Measurements from ENCODE around the gene EMP2. TPM values are rescaled to one million over a fixed set of nuclear protein-coding genes. Genes with fewer than 3 reads are reported as not detected.

Gene EMP2
- total RNA-seq, 1 experiment from 2014 or later = 14.4 TPM

DNA sequence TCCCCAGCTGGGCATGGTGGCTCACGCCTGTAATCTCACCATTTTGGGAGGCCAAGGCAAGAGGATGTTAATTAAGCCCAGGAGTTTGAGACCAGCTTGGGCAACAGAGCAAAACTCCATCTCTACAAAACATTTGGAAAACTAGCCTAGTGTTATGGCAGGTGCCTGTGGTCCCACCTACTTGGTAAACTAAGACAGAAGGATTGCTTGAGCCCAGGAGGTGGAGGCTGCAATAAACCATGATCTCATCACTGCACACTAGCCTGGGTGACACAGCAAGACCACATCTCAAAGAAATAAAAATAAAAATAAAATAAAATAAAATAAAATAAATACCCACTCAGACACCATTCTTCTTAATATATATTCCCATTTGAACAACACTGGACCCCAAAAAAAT, 32.0 kb downstream of the EMP2 start:
- no peak for DNase-seq
- peaks cover 10% of the 10 kb centered on the region for H3K9me3 ChIP-seq (ENCODE audit: control insufficient read depth, low read depth, low read length)

More for the DNA sequence above, 32.0 kb downstream of the EMP2 start:
- H3K79me2 ChIP-seq (ENCODE audit: insufficient read depth, low read length) = no peaks in the 10 kb centered on the region
- H2AK5ac ChIP-seq (ENCODE audit: insufficient read length, low read length) = no peak overlapping the region
- no peak overlapping the region for H2BK120ac ChIP-seq (ENCODE audit: low read depth, low read length, poor library complexity, severe bottlenecking)
- no peak overlapping the region for H3K27ac ChIP-seq (ENCODE audit: insufficient read length, low read depth, low read length)
- no peak overlapping the region for H3K14ac ChIP-seq (ENCODE audit: insufficient read depth, low read length)
- no peak overlapping the region for H2BK20ac ChIP-seq (ENCODE audit: low read depth, low read length, poor library complexity, severe bottlenecking)
- H3K23ac ChIP-seq (ENCODE audit: insufficient read length, low read depth, low read length) = no peak overlapping the region
- H2BK15ac ChIP-seq (ENCODE audit: low read depth, low read length) = no peak overlapping the region
- H3K27ac Mint-ChIP-seq = no peak overlapping the region
- WGBS (ENCODE audit: extremely low coverage, insufficient read length, low lambda C conversion rate) = no CpG with 5 or more reads among the region's 1 CpG
- no peak overlapping the region for H3K9ac ChIP-seq (ENCODE audit: extremely low read depth, insufficient read length, low read length)
- no peak overlapping the region for H3K4me3 Mint-ChIP-seq
- no peak overlapping the region for H3K4ac ChIP-seq (ENCODE audit: low read depth, low read length)
- no peak overlapping the region for H4K5ac ChIP-seq (ENCODE audit: insufficient read length, low read depth, low read length)
- TF ChIP-seq, protein P1, sequence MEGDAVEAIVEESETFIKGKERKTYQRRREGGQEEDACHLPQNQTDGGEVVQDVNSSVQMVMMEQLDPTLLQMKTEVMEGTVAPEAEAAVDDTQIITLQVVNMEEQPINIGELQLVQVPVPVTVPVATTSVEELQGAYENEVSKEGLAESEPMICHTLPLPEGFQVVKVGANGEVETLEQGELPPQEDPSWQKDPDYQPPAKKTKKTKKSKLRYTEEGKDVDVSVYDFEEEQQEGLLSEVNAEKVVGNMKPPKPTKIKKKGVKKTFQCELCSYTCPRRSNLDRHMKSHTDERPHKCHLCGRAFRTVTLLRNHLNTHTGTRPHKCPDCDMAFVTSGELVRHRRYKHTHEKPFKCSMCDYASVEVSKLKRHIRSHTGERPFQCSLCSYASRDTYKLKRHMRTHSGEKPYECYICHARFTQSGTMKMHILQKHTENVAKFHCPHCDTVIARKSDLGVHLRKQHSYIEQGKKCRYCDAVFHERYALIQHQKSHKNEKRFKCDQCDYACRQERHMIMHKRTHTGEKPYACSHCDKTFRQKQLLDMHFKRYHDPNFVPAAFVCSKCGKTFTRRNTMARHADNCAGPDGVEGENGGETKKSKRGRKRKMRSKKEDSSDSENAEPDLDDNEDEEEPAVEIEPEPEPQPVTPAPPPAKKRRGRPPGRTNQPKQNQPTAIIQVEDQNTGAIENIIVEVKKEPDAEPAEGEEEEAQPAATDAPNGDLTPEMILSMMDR (conservative IDR thresholded peaks at IDR 0.05) = no peak
- no peak overlapping the region for H2BK5ac ChIP-seq (ENCODE audit: insufficient read length, low read length)
- no peak overlapping the region for H2BK12ac ChIP-seq (ENCODE audit: insufficient read length, low read depth, low read length)
- no peak overlapping the region for H4K8ac ChIP-seq (replicated peaks; ENCODE audit: insufficient read length, low read depth, low read length)
- H3K4me1 Mint-ChIP-seq = peaks cover 1 to 5% of the 10 kb centered on the region in 2 experiments; a peak in 3 of 4 replicates
- H4K20me1 ChIP-seq (ENCODE audit: control insufficient read depth, insufficient read depth, insufficient read length) = no peaks in the 10 kb centered on the region
- no peak overlapping the region for H3K18ac ChIP-seq (ENCODE audit: insufficient read length, low read depth, low read length)
- H3K36me3 Mint-ChIP-seq (ENCODE audit: insufficient read depth in 1 of 3, low read depth in 3 of 3) = peaks cover 21 to 33% (median 29%) of the 10 kb centered on the region in 3 experiments
- H2AFZ ChIP-seq (ENCODE audit: low read length) = no peak overlapping the region
- peaks cover 18 to 21% of the 10 kb centered on the region in 2 experiments for H3K9me3 Mint-ChIP-seq
- no peak overlapping the region for H4K91ac ChIP-seq (ENCODE audit: insufficient read length, low read depth, low read length)
- no peak overlapping the region for H3K56ac ChIP-seq (ENCODE audit: insufficient read length, low read depth, low read length)
- H3K79me1 ChIP-seq (ENCODE audit: insufficient read depth, low read depth, low read length, poor library complexity, severe bottlenecking) = no peaks in the 10 kb centered on the region
- no peaks in the 10 kb centered on the region for H3K23me2 ChIP-seq (ENCODE audit: insufficient read length, low read depth, low read length, poor library complexity, severe bottlenecking)
- no peaks in the 10 kb centered on the region for H3K27me3 Mint-ChIP-seq (ENCODE audit: low read depth)
- H3K4me2 ChIP-seq (ENCODE audit: insufficient read depth, insufficient read length, low read length) = no peak overlapping the region
- H3K27me3 ChIP-seq (ENCODE audit: insufficient read depth, low read length) = no peaks in the 10 kb centered on the region; the same call in 1 of the 2 replicates
- no peaks in the 10 kb centered on the region for H3K4me1 ChIP-seq (ENCODE audit: insufficient read depth, low read length)
- no peak overlapping the region for H3T11ph ChIP-seq (ENCODE audit: low read length)

All from H9 (cell line).